GM15510 (cell line): ENCODE results near the gene ORMDL2.

Experiments
- POLR2A ChIP-seq: IDR thresholded peaks from 3 replicates; pipeline ENCODE4 v1.6.1; 2011; ENCODE audit warnings: borderline replicate concordance; ENCODE audit not compliant: insufficient read length; ENCODE audit errors: extremely low read depth

The ORMDL2 gene

DNA sequence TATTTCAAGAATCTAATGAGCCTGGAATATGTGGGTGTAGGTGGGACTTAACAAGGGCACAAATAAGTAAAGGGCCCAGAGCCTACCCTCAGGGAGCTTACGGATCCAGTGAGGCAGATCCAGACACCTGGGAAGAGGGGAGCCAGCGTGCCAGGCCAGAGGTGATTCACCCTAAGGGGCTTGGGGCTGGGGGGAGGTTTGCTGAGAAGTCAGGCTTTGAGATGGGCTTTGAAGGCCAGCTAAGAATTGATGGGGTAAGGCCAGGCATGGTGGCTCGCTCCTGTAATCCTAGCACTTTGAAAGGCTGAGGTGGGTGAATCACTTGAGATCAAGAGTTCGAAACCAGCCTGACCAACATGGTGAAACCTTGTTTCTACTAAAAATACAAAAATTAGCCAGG is 25.6 kb downstream of the ORMDL2 start:
- no peak for TF ChIP-seq POLR2A

- no peak for TF ChIP-seq POLR2A
These were observed 27.1 kb downstream of the ORMDL2 start for GRCh38 chr12:55844961-55845360.

DNA sequence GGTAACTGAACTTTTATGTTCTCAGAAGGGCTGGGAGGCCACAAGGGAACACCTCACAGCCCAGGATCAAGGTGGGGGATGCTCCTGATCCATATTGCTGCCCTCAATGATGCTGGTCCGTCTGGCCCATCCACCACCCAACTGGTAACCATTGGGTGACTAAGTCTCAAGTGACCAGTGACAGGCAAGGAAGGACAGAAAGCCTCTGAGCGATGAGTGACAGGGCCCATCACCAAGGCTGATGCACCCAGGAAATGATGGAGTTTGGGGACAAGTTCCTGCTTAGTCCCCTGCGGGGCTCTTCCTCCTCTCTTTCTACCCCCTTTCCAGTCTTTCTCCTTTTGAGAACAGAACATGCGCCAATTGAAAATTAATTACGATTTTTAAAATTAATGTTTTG is 27.5 kb downstream of the ORMDL2 start:
- no peak for TF ChIP-seq POLR2A

- TF ChIP-seq POLR2A = no peak
These were observed 28.1 kb downstream of the ORMDL2 start for GRCh38 chr12:55845785-55846496.

GRCh38 chr12:55847033-55847432 is 29.2 kb downstream of the ORMDL2 start:
- no peak for TF ChIP-seq POLR2A

DNA sequence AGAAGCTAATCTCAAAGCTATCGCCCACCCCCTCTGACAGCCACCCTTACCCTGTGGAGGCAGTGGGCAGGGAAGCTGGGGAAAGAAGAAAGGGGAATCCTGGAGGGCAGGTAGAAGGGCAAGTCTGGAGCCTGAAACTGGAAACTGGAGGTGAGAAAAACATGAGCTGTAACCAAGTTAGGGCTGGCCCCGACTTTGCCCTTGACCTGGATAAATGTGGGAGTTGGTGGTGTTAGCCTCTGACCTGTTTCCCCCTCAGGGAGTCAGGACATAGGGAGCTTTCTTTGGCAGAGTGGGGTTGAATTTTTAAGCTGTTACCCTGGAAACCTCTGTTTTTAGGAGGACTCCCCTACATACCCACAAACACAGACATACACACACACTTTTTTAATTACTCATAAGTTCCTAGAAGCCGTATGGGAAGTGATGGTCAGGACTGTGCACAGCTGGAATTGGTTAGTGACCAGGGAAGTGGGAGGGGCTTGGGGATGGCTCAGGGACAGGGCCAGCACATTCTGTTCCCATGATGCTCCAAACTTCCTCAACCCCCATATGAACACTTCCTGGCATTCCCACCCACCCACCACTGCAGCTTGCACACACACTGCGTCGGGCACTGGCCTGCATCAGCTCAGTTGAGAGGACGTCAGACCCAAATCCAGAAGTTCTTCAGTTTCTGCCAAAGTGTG is 29.9 kb downstream of the ORMDL2 start:
- TF ChIP-seq POLR2A = no peak

- no peak for TF ChIP-seq POLR2A
These were observed 31.9 kb downstream of the ORMDL2 start for GRCh38 chr12:55849616-55850343.

- no peak for TF ChIP-seq POLR2A
These were observed 32.6 kb downstream of the ORMDL2 start for GRCh38 chr12:55850401-55850800.

DNA sequence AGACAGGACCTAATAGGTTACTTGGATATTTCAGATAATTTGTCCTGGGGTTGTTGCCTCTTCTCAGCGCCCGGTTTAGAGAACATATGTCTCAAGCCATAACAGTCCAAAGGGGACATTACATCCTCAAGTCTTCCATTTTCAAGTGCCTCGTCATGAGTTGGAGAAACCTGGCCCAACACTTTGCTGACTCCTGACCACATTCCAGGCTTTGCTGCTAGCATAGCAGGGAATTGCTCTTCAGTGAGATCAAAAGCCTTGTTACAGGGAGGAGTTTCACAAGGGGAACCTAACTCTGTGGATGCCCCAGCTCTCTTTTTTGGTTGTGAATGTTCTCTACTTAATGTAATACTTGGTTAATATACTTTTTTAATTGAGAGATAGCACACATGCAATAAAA is 33.1 kb downstream of the ORMDL2 start:
- TF ChIP-seq POLR2A = no peak

DNA sequence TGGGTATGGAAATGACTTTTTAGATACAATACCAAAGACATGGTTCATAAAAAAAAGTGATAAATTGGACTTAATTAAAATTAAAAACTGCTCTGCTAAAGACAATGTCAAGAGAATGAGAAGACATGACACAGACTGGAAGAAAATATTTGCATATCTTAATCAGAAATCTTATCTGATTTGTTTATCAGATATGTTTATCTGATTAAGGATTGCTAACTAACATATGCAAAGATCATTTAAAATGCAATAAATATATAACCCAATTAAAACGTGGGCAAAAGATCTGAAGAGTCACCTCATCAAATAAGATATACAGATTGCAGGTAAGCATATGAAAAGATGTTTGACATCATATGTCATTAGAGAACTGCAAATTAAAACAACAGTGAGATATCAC is 34.9 kb downstream of the ORMDL2 start:
- TF ChIP-seq POLR2A = no peak

DNA sequence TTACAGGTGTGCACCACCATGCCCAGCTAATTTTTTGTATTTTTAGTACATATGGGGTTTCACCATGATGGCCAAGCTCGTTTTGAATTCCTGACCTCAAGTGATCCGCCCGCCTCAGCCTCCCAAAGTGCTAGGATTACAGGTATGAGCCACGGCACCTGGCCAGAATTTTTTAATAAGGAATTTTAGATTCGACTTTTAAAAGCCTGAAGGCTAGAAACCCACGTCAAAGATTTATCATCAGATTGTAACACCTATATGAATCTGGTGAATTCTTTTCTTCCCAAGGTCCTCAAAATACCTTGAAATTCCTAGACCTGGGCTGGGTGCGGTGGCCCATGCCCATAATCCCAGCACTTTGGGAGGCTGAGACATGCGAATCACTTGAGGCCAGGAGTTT is 43.6 kb downstream of the ORMDL2 start:
- no peak for TF ChIP-seq POLR2A

DNA sequence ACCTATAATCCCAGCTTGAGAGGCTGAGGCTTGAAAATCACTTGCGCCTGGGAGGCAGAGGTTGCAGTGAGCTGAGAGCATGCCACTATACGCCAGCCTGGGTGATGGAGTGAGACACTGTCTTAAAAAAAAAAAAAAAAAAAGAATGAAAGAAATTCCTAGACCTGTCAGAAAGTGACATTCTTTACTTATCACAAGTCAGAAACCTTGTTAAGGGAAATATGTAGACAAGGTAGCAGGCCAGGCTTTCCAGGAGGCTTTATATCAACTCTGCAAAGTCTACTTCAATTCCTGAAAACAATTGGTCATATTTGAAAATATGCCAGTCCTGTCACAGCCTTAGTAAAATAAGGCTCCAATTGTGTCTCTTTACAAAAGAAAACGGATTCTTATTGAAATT is 44.0 kb downstream of the ORMDL2 start:
- TF ChIP-seq POLR2A = no peak

DNA sequence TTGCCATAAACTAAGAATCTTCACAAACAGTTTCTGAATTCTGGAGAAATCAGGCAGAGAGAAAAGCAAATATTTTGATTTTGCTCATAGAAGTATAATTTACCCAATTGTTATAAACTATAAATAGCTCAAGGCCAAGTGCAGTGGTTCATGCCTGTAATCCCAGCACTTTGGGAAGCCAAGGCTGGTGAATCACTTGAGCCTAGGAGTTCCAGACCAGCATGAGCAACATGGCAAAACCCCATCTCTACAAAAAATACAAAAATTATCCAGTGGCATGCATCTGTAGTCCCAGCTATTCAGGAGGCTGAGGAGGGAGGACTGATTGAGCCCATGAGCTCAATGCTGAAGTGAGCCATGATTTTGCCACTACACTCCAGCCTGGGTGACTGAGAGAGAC is 44.4 kb downstream of the ORMDL2 start:
- TF ChIP-seq POLR2A = no peak

- no peak for TF ChIP-seq POLR2A
These were observed 47.5 kb downstream of the ORMDL2 start for GRCh38 chr12:55865327-55865726.
